Brain microvascular endothelial cell (primary cell): ENCODE results near the gene SSU72.

Experiments
- DNase-seq: peaks from one replicate; pipeline ENCODE4 v3.0.0-alpha.2; 2020
- H3K27ac ChIP-seq: fragments of 250-450 bp; sonication (Bioruptor Pico); 2 replicates; pipeline ENCODE4 v1.5.1; 2020; ENCODE audit warnings: mild to moderate bottlenecking, moderate library complexity
- H3K27me3 ChIP-seq: fragments of 250-450 bp; sonication (Bioruptor Pico); replicated peaks from 2 replicates; pipeline ENCODE4 v1.5.1; 2020; ENCODE audit warnings: mild to moderate bottlenecking
- H3K36me3 ChIP-seq: fragments of 250-450 bp; sonication (Bioruptor Pico); replicated peaks from 2 replicates; pipeline ENCODE4 v1.5.1; 2020; ENCODE audit warnings: mild to moderate bottlenecking
- H3K4me3 ChIP-seq: 2 replicates; pipeline ENCODE4 v1.5.1; 2011; ENCODE audit warnings: low read depth, mild to moderate bottlenecking, control low read depth, low read length, moderate library complexity
- in situ Hi-C: cut with HindIII; loops from 2 replicates; pipeline ENCODE4 v1.10.0; 2017; ENCODE audit warnings: low sequenced_read_pairs, low pct_ligation_motif_present
- TF ChIP-seq, protein P1 (sequence below): IDR thresholded peaks from 2 replicates; pipeline ENCODE4 v1.5.1; 2011; ENCODE audit warnings: low read depth, mild to moderate bottlenecking, moderate library complexity, low read length, control low read depth, inconsistent platforms; ENCODE audit errors: missing control alignments

The SSU72 gene

DNA sequence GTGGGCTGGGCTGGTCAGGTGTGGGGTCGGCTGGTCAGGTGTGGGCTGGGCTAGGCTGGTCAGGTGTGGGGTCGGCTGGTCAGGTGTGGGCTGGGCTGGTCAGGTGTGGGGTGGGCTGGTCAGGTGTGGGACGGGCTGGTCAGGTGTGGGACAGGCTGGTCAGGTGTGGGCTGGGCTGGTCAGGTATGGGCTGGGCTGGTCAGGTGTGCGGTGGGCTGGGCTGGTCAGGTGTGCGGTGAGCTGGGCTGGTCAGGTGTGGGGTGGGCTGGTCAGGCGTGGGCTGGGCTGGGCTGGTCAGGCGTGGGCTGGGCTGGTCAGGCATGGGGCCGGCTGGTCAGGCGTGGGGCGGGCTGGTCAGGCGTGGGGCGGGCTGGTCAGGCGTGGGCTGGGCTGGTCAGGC lies 31.6 kb upstream of the SSU72 start:
- no peak overlapping the region for H3K4me3 ChIP-seq

DNA sequence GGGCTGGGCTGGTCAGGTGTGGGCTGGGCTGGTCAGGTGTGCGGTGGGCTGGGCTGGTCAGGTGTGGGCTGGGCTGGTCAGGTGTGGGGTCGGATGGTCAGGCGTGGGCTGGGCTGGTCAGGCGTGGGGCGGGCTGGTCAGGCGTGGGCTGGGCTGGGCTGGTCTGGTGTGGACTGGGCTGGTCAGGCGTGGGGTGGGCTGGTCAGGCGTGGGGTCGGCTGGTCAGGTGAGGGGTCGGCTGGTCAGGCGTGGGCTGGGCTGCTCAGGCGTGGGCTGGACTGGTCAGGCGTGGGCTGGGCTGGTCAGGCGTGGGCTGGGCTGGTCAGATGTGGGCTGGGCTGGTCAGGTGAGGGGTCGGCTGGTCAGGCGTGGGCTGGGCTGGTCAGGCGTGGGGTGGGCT lies 31.1 kb upstream of the SSU72 start:
- TF ChIP-seq, protein P1, sequence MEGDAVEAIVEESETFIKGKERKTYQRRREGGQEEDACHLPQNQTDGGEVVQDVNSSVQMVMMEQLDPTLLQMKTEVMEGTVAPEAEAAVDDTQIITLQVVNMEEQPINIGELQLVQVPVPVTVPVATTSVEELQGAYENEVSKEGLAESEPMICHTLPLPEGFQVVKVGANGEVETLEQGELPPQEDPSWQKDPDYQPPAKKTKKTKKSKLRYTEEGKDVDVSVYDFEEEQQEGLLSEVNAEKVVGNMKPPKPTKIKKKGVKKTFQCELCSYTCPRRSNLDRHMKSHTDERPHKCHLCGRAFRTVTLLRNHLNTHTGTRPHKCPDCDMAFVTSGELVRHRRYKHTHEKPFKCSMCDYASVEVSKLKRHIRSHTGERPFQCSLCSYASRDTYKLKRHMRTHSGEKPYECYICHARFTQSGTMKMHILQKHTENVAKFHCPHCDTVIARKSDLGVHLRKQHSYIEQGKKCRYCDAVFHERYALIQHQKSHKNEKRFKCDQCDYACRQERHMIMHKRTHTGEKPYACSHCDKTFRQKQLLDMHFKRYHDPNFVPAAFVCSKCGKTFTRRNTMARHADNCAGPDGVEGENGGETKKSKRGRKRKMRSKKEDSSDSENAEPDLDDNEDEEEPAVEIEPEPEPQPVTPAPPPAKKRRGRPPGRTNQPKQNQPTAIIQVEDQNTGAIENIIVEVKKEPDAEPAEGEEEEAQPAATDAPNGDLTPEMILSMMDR = no peak
- DNase-seq = no peak
- Histone ChIP-seq H3K4me3 (no peak overlapping the region), H3K27me3 (peaks cover 6% of the 10 kb centered on the region), H3K27ac (no peak overlapping the region), H3K36me3 (no peaks in the 10 kb centered on the region)
- in situ Hi-C loops = no loop called here

More for the DNA sequence above, 31.6 kb upstream of the SSU72 start:
- in situ Hi-C loops = no loop called here
- peaks cover 6% of the 10 kb centered on the region for H3K27me3 ChIP-seq
- no peaks in the 10 kb centered on the region for H3K36me3 ChIP-seq
- no peak for DNase-seq
- H3K27ac ChIP-seq = no peak overlapping the region
- TF ChIP-seq, protein P1 = no peak

DNA sequence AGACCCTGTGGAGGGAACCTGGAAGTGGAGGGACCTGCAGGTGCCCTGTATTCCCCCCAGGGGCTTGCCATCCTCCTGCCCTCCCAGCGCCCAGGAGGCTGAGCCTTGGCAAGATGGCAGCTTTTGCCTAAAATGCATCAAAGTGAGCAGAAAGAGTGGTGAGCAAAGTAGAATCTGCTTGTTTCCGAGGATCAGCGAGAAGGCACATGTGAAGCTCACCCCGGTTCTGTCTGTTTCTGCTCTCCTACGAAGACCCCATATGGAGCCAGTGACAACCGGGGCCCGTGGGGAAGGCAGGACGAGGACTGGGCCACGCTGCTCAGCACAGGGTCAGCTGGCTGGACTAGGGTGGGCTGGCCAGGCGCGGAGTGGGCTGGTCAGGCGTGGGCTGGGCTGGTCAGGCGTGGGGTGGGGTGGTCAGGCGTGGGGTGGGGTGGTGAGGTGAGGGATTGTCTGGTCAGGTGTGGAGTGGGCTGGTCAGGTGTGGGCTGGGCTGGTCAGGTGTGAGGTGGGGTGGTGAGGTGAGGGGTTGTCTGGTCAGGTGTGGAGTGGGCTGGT lies 30.4 kb upstream of the SSU72 start:
- TF ChIP-seq, protein P1 = no peak
- Histone ChIP-seq H3K4me3 (no peak overlapping the region), H3K36me3 (no peaks in the 10 kb centered on the region), H3K27me3 (peaks cover 11% of the 10 kb centered on the region), H3K27ac (no peak overlapping the region)
- DNase-seq = no peak
- in situ Hi-C loops = no loop called here

DNA sequence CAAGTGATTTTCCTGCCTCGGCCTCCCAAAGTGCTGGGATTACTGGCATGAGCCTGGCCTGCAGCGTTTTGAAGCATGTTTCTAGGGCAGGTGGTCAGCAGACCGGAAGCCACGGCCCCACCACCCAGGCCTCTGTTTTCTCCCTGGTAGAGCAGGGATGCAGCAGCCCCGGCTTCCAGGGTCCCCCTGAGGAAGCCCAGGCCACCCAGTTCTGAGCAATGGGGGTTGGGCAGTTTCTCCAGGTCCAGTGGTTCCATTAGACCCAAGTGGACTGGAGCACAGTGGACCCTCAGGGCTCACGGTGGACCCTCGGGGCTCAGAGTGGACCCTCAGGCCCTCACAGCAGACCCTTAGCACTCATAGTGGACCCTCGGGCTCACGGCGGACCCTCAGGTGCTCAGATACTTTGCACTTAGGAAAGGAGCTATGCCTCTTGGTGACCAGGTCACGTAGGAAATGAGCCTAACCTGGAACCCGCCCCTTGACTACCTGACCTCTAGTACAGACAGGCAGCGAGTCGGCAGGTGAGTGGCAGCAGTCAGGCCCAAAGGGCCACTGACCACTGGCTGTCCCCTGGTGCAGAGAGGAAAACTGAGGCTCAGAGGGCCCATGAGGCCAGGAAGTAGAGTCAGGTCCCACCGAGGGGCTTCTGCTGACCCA lies 29.8 kb upstream of the SSU72 start:
- TF ChIP-seq, protein P1 = no peak
- H3K36me3 ChIP-seq = no peaks in the 10 kb centered on the region
- in situ Hi-C loops = no loop called here
- no peak for DNase-seq
- H3K4me3 ChIP-seq = no peak overlapping the region
- no peak overlapping the region for H3K27ac ChIP-seq
- H3K27me3 ChIP-seq = peaks cover 11% of the 10 kb centered on the region

DNA sequence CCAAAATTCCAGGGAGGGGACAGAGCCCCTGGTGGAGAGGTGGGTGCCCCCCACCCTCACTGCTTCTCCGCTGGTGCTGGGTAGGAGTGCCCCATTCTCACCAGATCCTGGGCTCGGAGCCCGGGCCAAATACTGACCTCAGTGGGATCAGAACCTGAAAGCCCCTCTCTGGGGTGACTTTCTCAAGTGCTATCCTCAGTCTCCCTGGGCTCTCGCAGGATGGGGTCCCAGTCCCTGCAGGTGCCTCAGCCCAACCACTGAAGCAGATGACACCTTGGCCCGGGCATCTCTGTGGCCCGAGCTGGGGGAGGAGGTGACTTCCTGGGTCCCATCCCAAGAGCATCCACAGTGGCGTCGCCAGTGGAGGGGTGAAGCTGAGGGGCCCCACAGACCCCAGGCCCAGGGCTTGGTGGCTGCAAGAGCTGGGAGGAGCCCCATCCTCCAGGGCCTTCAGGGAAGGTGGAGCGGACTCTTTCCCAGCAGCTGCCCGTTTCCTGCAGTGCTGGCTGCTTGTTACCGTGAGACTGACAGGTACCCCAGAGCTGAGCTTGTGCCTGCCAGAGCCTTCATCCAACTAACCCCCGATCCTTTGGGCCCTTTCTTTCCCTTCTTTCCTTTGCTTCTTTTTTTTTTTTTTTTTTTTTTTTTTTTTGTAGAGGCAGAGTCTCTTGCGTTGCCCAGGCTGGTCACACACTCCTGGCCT lies 29.2 kb upstream of the SSU72 start:
- in situ Hi-C loops = no loop called here
- Histone ChIP-seq H3K36me3 (no peaks in the 10 kb centered on the region), H3K27ac (no peak overlapping the region), H3K4me3 (no peak overlapping the region), H3K27me3 (peaks cover 11% of the 10 kb centered on the region)
- TF ChIP-seq, protein P1 = no peak
- no peak for DNase-seq
